ENCODE results near the gene CREB3L2. TPM values are rescaled to one million over a fixed set of nuclear protein-coding genes. Genes with fewer than 3 reads are reported as not detected.
"Not testable (repeated sequence)": the region's sequence is repeated elsewhere in the genome, so short reads cannot be mapped to it uniquely, and the experiment has no call there.

CREB3L2 gene
- total and polyA plus RNA-seq, 9 donors = 21.2 to 110 (median 80.8) TPM

GRCh38 chr7:137974766-137975165, 27.1 kb downstream of the CREB3L2 start:
- WGBS, 3 donors = 46 to 55% (median 47%) methylated on average over 2 of the region's 2 CpGs
- intact Hi-C loops (cut with DNase I) = no loop called here
- Histone ChIP-seq H3K4me3 (no peak overlapping the region), H3K27me3 (no peaks in the 10 kb centered on the region), H3K36me3 (no peaks in the 10 kb centered on the region), H3K9me3 (no peaks in the 10 kb centered on the region), H3K27ac (peak overlapping the region in 1 of 2 donors; percentile 57), H3K4me1 (ENCODE audit: insufficient read depth) (peaks cover 22% of the 10 kb centered on the region)
- no peak for TF ChIP-seq EP300 (IDR thresholded peaks at IDR 0.05)
- TF ChIP-seq CTCF (IDR thresholded peaks at IDR 0.05) = no peak
- TF ChIP-seq POLR2A (IDR thresholded peaks at IDR 0.05) = no peak
- no peak for DNase-seq

- DNase-seq = peak in 1 of 5 donors; percentile 62
- H3K4me3 ChIP-seq = no peak overlapping the region
- TF ChIP-seq POLR2A (IDR thresholded peaks at IDR 0.05) (no peak), EP300 (IDR thresholded peaks at IDR 0.05) (no peak), CTCF (IDR thresholded peaks at IDR 0.05) (no peak)
- no peaks in the 10 kb centered on the region for H3K36me3 ChIP-seq
- H3K9me3 ChIP-seq = no peaks in the 10 kb centered on the region
- intact Hi-C loops (cut with DNase I) = no loop called here
- WGBS, 3 donors = 7 to 13% (median 10%) methylated on average over 8 of the region's 8 CpGs
- no peak overlapping the region for H3K27ac ChIP-seq
- H3K27me3 ChIP-seq = no peaks in the 10 kb centered on the region
- peaks cover 25% of the 10 kb centered on the region for H3K4me1 ChIP-seq (ENCODE audit: insufficient read depth)
These were observed 31.5 kb downstream of the CREB3L2 start for GRCh38 chr7:137970253-137970975.

GRCh38 chr7:137969828-137970227, 32.1 kb downstream of the CREB3L2 start:
- Histone ChIP-seq H3K9me3 (no peaks in the 10 kb centered on the region), H3K27ac (no peak overlapping the region), H3K27me3 (no peaks in the 10 kb centered on the region), H3K4me1 (ENCODE audit: insufficient read depth) (peaks cover 25% of the 10 kb centered on the region), H3K36me3 (no peaks in the 10 kb centered on the region), H3K4me3 (no peak overlapping the region)
- TF ChIP-seq CTCF (IDR thresholded peaks at IDR 0.05) = no peak
- TF ChIP-seq EP300 (IDR thresholded peaks at IDR 0.05) = no peak
- no peak for TF ChIP-seq POLR2A (IDR thresholded peaks at IDR 0.05)
- WGBS, 3 donors = 84 to 92% (median 90%) methylated on average over 1 of the region's 1 CpG
- DNase-seq = no peak
- intact Hi-C loops (cut with DNase I) = no loop called here

GRCh38 chr7:137968890-137969289, 33.0 kb downstream of the CREB3L2 start:
- TF ChIP-seq POLR2A (IDR thresholded peaks at IDR 0.05) = no peak
- TF ChIP-seq EP300 (IDR thresholded peaks at IDR 0.05) = no peak
- TF ChIP-seq CTCF (IDR thresholded peaks at IDR 0.05) = no peak
- intact Hi-C loops (cut with DNase I) = no loop called here
- WGBS, 3 donors = 74 to 94% (median 88%) methylated on average over 4 of the region's 4 CpGs
- peaks cover 22% of the 10 kb centered on the region for H3K4me1 ChIP-seq (ENCODE audit: insufficient read depth)
- H3K36me3 ChIP-seq = no peaks in the 10 kb centered on the region
- H3K9me3 ChIP-seq = no peaks in the 10 kb centered on the region
- H3K27me3 ChIP-seq = no peaks in the 10 kb centered on the region
- H3K27ac ChIP-seq = no peak overlapping the region
- H3K4me3 ChIP-seq = no peak overlapping the region
- DNase-seq = no peak

GRCh38 chr7:137968339-137968738, 33.5 kb downstream of the CREB3L2 start:
- intact Hi-C loops (cut with DNase I); H3K27ac ChIP-seq; DNase-seq; H3K9me3 ChIP-seq; H3K27me3 ChIP-seq; H3K4me3 ChIP-seq; H3K36me3 ChIP-seq: not testable (repeated sequence)
- H3K4me1 ChIP-seq (ENCODE audit: insufficient read depth) = peaks cover 24% of the 10 kb centered on the region
- 95 to 98% (median 96%) methylated on average over 4 of the region's 4 CpGs for WGBS, 3 donors

All from ovary (tissue), 9 donors.